ENCODE data around the gene HMX3.
"Not testable (repeated sequence)": the region's sequence is repeated elsewhere in the genome, so short reads cannot be mapped to it uniquely, and the experiment has no call there.

HMX3 gene

GRCh38 chr10:123170961-123171360, 35.2 kb downstream of the HMX3 start:
- H3K36me3 Mint-ChIP-seq (ENCODE audit: low read depth): peaks cover 52% of the 10 kb centered on the region
- peaks cover 11% of the 10 kb centered on the region for H3K4me1 Mint-ChIP-seq
- H3K27ac Mint-ChIP-seq: no peak overlapping the region
- no peaks in the 10 kb centered on the region for H3K27me3 Mint-ChIP-seq (ENCODE audit: low read depth, poor library complexity)
- no peak for DNase-seq
- no peak for TF ChIP-seq CTCF (IDR thresholded peaks at IDR 0.05)
- H3K4me3 Mint-ChIP-seq: no peak overlapping the region
- no peaks in the 10 kb centered on the region for H3K9me3 Mint-ChIP-seq

GRCh38 chr10:123171616-123172015, 35.8 kb downstream of the HMX3 start:
- not testable (repeated sequence) for H3K9me3 Mint-ChIP-seq; H3K27me3 Mint-ChIP-seq (ENCODE audit: low read depth, poor library complexity); H3K27ac Mint-ChIP-seq; DNase-seq; H3K4me3 Mint-ChIP-seq
- H3K4me1 Mint-ChIP-seq: peaks cover 11% of the 10 kb centered on the region
- H3K36me3 Mint-ChIP-seq (ENCODE audit: low read depth): peaks cover 55% of the 10 kb centered on the region

- H3K9me3 Mint-ChIP-seq: peaks cover 9% of the 10 kb centered on the region
- no peaks in the 10 kb centered on the region for H3K27me3 Mint-ChIP-seq (ENCODE audit: low read depth, poor library complexity)
- TF ChIP-seq CTCF (IDR thresholded peaks at IDR 0.05): no peak
- no peak overlapping the region for H3K4me3 Mint-ChIP-seq
- H3K36me3 Mint-ChIP-seq (ENCODE audit: low read depth): peaks cover 60% of the 10 kb centered on the region
- no peak for DNase-seq
- H3K27ac Mint-ChIP-seq: peak overlapping the region; percentile 69
- H3K4me1 Mint-ChIP-seq: peaks cover 11% of the 10 kb centered on the region
These were observed 39.9 kb downstream of the HMX3 start for GRCh38 chr10:123175389-123176387.

GRCh38 chr10:123178390-123178789, 42.6 kb downstream of the HMX3 start:
- H3K27me3 Mint-ChIP-seq (ENCODE audit: low read depth, poor library complexity); DNase-seq; H3K27ac Mint-ChIP-seq; H3K4me3 Mint-ChIP-seq: not testable (repeated sequence)
- Mint-ChIP-seq H3K9me3 (peaks cover 23% of the 10 kb centered on the region), H3K36me3 (ENCODE audit: low read depth) (peaks cover 64% of the 10 kb centered on the region), H3K4me1 (peaks cover 11% of the 10 kb centered on the region)

GRCh38 chr10:123180101-123181090, 44.6 kb downstream of the HMX3 start:
- H3K27me3 Mint-ChIP-seq (ENCODE audit: low read depth, poor library complexity): peaks cover 3% of the 10 kb centered on the region
- DNase-seq: no peak
- no peak overlapping the region for H3K27ac Mint-ChIP-seq
- H3K36me3 Mint-ChIP-seq (ENCODE audit: low read depth): peaks cover 71% of the 10 kb centered on the region
- no peak overlapping the region for H3K4me3 Mint-ChIP-seq
- peaks cover 43% of the 10 kb centered on the region for H3K9me3 Mint-ChIP-seq
- no peaks in the 10 kb centered on the region for H3K4me1 Mint-ChIP-seq
- no peak for TF ChIP-seq CTCF (IDR thresholded peaks at IDR 0.05)

- no peak for DNase-seq
These were observed 48.0 kb downstream of the HMX3 start for GRCh38 chr10:123183724-123184123.

More at GRCh38 chr10:123183724-123184123, 48.0 kb downstream of the HMX3 start:
- no peaks in the 10 kb centered on the region for H3K4me1 Mint-ChIP-seq
- peaks cover 56% of the 10 kb centered on the region for H3K36me3 Mint-ChIP-seq (ENCODE audit: low read depth)
- no peak for TF ChIP-seq CTCF (IDR thresholded peaks at IDR 0.05)
- no peak overlapping the region for H3K4me3 Mint-ChIP-seq
- peaks cover 3% of the 10 kb centered on the region for H3K27me3 Mint-ChIP-seq (ENCODE audit: low read depth, poor library complexity)
- H3K27ac Mint-ChIP-seq: no peak overlapping the region
- peaks cover 46% of the 10 kb centered on the region for H3K9me3 Mint-ChIP-seq
